ENCODE data around the gene EXT2.

- TF ChIP-seq CTCF (IDR thresholded peaks at IDR 0.05; ENCODE audit: insufficient read depth, low read length) (no peak), GABPA (IDR thresholded peaks at IDR 0.05; ENCODE audit: low read depth) (no peak), POLR2AphosphoS5 (IDR thresholded peaks at IDR 0.05; ENCODE audit: low read depth) (no peak)
Measured at GRCh38 chr11:44264438-44264749, 168.9 kb downstream of the EXT2 start.

Measured in HL-60 (cell line).